Fibroblast of skin of left biceps (primary cell): ENCODE results near the gene LMX1A.

Experiments
- DNase-seq, 2 experiments: peaks; one replicate each; pipeline ENCODE4 v3.0.0-alpha.2; 2013; ENCODE audit warnings: low read depth in 2 of 2

The LMX1A gene

DNA sequence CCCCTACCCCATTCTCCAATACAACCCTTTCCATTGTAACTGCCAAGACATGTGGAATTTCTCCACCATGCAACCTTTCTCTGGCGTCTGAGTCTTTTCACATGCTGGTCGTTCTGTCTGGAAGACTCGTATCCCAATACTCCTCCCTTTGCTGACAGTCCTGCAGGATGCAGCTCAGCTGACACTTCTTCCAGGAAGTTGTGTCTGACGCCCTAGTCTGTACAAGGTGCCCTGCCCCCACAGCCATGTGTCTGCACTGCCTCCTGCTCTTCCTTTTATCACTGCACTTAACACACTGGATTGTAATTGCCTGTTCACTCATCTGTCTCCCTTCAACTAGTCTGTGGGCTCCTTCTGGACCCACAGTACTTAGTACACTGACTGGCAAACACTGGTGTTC lies 188.0 kb downstream of the LMX1A start:
- no peak for DNase-seq

DNA sequence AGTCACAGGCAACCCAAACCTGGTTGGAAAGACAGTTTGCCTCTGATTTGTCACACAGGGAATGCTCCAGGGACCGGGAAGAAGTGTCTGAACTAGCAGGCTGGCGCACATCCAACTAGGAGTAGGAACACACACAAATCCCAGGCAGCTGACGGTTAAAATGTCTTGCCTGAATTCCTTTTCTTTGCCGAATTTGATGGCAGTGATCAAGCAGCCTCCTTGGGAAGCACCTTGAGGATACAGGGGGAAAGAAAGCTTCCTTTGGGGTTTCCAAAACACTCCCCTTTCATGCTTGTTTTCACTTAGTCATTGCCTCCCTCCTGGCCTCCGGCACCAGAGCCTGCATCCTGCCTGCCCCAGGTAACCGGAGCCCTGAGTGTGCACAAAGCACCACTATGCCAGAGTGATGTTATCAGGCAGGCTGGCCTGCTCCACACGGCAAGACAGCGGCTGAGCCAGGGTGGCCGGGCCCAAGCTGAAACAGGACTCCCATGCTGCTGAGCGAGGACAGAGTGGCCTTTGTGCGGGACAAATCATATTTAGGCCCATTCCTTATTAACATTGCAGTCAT lies 193.8 kb downstream of the LMX1A start:
- DNase-seq = no peak

DNA sequence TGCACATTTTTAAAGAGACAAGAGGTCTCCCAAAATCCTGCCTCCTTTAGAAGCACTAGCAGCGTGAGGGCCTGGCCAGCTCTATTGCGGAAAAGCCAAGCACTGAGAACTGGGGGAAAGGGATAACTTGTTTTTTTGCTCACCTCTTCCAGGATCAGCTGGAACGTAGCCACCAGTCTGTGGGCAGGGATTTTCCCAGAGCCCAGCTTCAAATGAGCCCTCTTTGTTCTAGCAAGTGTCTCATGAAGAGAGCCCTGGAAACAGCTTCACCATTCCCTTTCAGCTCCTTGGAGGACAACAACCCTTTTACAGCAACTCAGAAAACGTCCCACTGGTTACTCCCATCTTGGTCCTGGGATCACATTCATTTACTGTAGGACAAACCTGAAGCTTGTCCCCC lies 195.4 kb downstream of the LMX1A start:
- DNase-seq = no peak

DNA sequence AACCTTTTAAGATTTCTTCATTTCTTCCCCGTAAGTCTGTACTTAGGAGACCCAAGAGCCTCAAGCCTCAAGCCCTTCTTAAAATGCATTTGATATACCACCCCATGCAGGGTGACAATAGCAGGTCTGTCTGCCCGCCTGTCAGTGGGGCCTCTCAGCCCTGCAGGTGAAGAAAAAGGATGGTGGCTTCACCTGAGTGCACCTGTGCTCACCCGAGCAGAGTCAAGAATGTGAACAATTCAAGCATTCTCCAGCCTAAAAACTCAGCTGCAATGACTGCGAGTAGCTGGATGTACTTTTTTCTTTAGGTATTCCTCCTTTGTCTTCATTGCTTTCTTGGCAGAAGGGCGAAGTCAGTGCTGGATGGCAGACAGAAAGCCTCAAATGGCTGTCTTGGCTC lies 203.3 kb downstream of the LMX1A start:
- no peak for DNase-seq

DNA sequence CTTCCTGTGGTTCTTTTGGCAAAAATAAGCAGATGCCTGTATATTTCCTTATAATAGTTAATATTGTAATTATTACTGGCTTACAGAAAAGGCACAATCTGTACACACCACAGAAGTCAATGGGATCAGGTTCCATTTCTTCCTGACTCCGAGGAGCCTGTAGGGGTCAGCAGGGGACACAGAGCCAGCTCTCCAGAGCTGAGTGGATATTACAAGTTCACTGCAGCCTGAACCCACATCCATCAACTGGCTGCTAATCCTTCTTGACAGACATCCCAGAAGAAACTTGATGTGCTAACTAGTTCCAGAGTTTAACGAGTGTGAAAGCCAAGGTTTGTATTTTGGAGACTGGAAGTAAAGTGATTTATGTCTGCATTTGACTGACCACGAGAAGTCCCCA lies 203.8 kb downstream of the LMX1A start:
- no peak for DNase-seq

DNA sequence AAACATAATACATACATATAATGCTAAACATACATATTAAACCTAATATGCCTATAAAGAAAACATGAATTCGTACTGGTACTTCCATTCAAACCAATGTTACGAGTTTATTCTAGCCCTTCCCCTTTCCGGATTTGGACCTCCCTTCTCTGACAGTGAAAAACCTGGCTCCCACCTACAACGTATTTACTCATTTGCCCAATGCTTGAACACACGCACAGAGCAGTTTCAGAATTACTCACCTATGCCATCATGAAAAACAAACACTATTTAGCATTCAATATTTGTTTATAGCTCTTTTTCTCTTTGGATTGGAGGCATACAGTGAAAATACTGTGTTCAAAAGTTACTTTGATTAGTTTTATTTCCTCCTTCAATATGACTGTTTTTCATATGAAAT lies 204.4 kb downstream of the LMX1A start:
- DNase-seq = no peak
